ENCODE results near the gene FXYD6. TPM values are rescaled to one million over a fixed set of nuclear protein-coding genes. Genes with fewer than 3 reads are reported as not detected.
A peak's percentile ranks its signal among the peaks of the same experiment; 100 is the strongest.

Gene FXYD6
- total and polyA plus RNA-seq, 4 donors, result 4.7 to 22.5 (median 12.3) TPM

GRCh38 chr11:117831661-117832415 is 44.6 kb downstream of the FXYD6 start:
- peak; percentile 21 for DNase-seq (ENCODE audit: low spot score)
- 86% methylated on average over 7 of the region's 7 CpGs for WGBS
- H3K27me3 ChIP-seq (ENCODE audit: control insufficient read depth in 4 of 4, insufficient read depth in 4 of 4, low read length in 3 of 4), result no peaks in the 10 kb centered on the region
- TF ChIP-seq YY1 (IDR thresholded peaks at IDR 0.05) (no peak), RXRA (IDR thresholded peaks at IDR 0.05) (no peak), FOXA2 (IDR thresholded peaks at IDR 0.05) (no peak), RAD21 (IDR thresholded peaks at IDR 0.05) (no peak), HNF4G (IDR thresholded peaks at IDR 0.05) (no peak), CTCF (IDR thresholded peaks at IDR 0.05; ENCODE audit: low read depth, low read length, missing input control) (no peak), FOXA1 (IDR thresholded peaks at IDR 0.05) (no peak), JUND (IDR thresholded peaks at IDR 0.05) (no peak)
- TF ChIP-seq, protein P1, sequence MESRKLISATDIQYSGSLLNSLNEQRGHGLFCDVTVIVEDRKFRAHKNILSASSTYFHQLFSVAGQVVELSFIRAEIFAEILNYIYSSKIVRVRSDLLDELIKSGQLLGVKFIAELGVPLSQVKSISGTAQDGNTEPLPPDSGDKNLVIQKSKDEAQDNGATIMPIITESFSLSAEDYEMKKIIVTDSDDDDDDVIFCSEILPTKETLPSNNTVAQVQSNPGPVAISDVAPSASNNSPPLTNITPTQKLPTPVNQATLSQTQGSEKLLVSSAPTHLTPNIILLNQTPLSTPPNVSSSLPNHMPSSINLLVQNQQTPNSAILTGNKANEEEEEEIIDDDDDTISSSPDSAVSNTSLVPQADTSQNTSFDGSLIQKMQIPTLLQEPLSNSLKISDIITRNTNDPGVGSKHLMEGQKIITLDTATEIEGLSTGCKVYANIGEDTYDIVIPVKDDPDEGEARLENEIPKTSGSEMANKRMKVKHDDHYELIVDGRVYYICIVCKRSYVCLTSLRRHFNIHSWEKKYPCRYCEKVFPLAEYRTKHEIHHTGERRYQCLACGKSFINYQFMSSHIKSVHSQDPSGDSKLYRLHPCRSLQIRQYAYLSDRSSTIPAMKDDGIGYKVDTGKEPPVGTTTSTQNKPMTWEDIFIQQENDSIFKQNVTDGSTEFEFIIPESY (IDR thresholded peaks at IDR 0.05), result no peak
- TF ChIP-seq, protein P2, sequence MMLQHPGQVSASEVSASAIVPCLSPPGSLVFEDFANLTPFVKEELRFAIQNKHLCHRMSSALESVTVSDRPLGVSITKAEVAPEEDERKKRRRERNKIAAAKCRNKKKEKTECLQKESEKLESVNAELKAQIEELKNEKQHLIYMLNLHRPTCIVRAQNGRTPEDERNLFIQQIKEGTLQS (IDR thresholded peaks at IDR 0.05), result no peak
- no peak overlapping the region for H3K4me3 ChIP-seq (ENCODE audit: low read depth in 1 of 3, low read length in 3 of 3)
- H3K9me3 ChIP-seq (ENCODE audit: control insufficient read depth in 4 of 4, low read length in 3 of 4), result no peaks in the 10 kb centered on the region
- H3K9ac ChIP-seq (ENCODE audit: low read depth in 1 of 2, low read length in 2 of 2), result no peak overlapping the region
- H3K36me3 ChIP-seq (ENCODE audit: control insufficient read depth in 4 of 4, insufficient read depth in 3 of 4, low read depth in 1 of 4, low read length in 3 of 4), result no peaks in the 10 kb centered on the region
- H3K4me1 ChIP-seq (ENCODE audit: control insufficient read depth in 4 of 4, insufficient read depth in 4 of 4, low read length in 3 of 4), result no peaks in the 10 kb centered on the region
- H3K27ac ChIP-seq (ENCODE audit: low read depth in 1 of 2, low read length in 2 of 2), result no peak overlapping the region

GRCh38 chr11:117830674-117831351 is 45.6 kb downstream of the FXYD6 start:
- 74% methylated on average over 6 of the region's 6 CpGs for WGBS
- DNase-seq (ENCODE audit: low spot score), result peak; percentile 27
- H3K27ac ChIP-seq (ENCODE audit: low read depth in 1 of 2, low read length in 2 of 2), result no peak overlapping the region
- no peaks in the 10 kb centered on the region for H3K4me1 ChIP-seq (ENCODE audit: control insufficient read depth in 4 of 4, insufficient read depth in 4 of 4, low read length in 3 of 4)
- H3K4me3 ChIP-seq (ENCODE audit: low read depth in 1 of 3, low read length in 3 of 3), result no peak overlapping the region
- no peaks in the 10 kb centered on the region for H3K27me3 ChIP-seq (ENCODE audit: control insufficient read depth in 4 of 4, insufficient read depth in 4 of 4, low read length in 3 of 4)
- H3K9ac ChIP-seq (ENCODE audit: low read depth in 1 of 2, low read length in 2 of 2), result no peak overlapping the region
- H3K9me3 ChIP-seq (ENCODE audit: control insufficient read depth in 4 of 4, low read length in 3 of 4), result no peaks in the 10 kb centered on the region
- TF ChIP-seq MAX (IDR thresholded peaks at IDR 0.05), result no peak
- no peaks in the 10 kb centered on the region for H3K36me3 ChIP-seq (ENCODE audit: control insufficient read depth in 4 of 4, insufficient read depth in 3 of 4, low read depth in 1 of 4, low read length in 3 of 4)

GRCh38 chr11:117830072-117830471 is 46.4 kb downstream of the FXYD6 start:
- DNase-seq (ENCODE audit: low spot score), result peak; percentile 31
- H3K27me3 ChIP-seq (ENCODE audit: control insufficient read depth in 4 of 4, insufficient read depth in 4 of 4, low read length in 3 of 4), result no peaks in the 10 kb centered on the region
- WGBS, result 88% methylated on average over 14 of the region's 14 CpGs
- peaks cover 0 to 2% (median 0%) of the 10 kb centered on the region in 4 donors for H3K4me1 ChIP-seq (ENCODE audit: control insufficient read depth in 4 of 4, insufficient read depth in 4 of 4, low read length in 3 of 4)
- no peak overlapping the region for H3K4me3 ChIP-seq (ENCODE audit: low read depth in 1 of 3, low read length in 3 of 3)
- H3K36me3 ChIP-seq (ENCODE audit: control insufficient read depth in 4 of 4, insufficient read depth in 3 of 4, low read depth in 1 of 4, low read length in 3 of 4), result no peaks in the 10 kb centered on the region
- no peak overlapping the region for H3K27ac ChIP-seq (ENCODE audit: low read depth in 1 of 2, low read length in 2 of 2)
- H3K9me3 ChIP-seq (ENCODE audit: control insufficient read depth in 4 of 4, low read length in 3 of 4), result no peaks in the 10 kb centered on the region
- no peak overlapping the region for H3K9ac ChIP-seq (ENCODE audit: low read depth in 1 of 2, low read length in 2 of 2)
- TF ChIP-seq HNF4A (conservative IDR thresholded peaks at IDR 0.05) (no peak), SP1 (IDR thresholded peaks at IDR 0.05) (no peak), FOXA1 (IDR thresholded peaks at IDR 0.05) (no peak), GABPA (IDR thresholded peaks at IDR 0.05 in 1 of 2, conservative IDR thresholded peaks at IDR 0.05 in 1 of 2) (no peak), JUND (IDR thresholded peaks at IDR 0.05) (no peak), CTCF (IDR thresholded peaks at IDR 0.05; ENCODE audit: low read depth, low read length, missing input control) (no peak), YY1 (IDR thresholded peaks at IDR 0.05) (no peak), NR2F2 (IDR thresholded peaks at IDR 0.05) (no peak), RXRA (IDR thresholded peaks at IDR 0.05) (no peak), EGR1 (IDR thresholded peaks at IDR 0.05; ENCODE audit: low read depth in 2 of 2) (no peak), MAX (IDR thresholded peaks at IDR 0.05) (no peak), RAD21 (IDR thresholded peaks at IDR 0.05) (no peak), TAF1 (conservative IDR thresholded peaks at IDR 0.05) (no peak)
- TF ChIP-seq, protein P2 (IDR thresholded peaks at IDR 0.05), result no peak
